HG02885 (cell line): ENCODE data around the gene NR2F2.

Experiments used
- ATAC-seq: cut with Tn5 transposase; IDR thresholded peaks from one replicate; pipeline ENCODE4 v1.9.1; 2021; ENCODE audit warnings: mild to moderate bottlenecking; ENCODE audit not compliant: unreplicated experiment, poor library complexity

Gene NR2F2

DNA sequence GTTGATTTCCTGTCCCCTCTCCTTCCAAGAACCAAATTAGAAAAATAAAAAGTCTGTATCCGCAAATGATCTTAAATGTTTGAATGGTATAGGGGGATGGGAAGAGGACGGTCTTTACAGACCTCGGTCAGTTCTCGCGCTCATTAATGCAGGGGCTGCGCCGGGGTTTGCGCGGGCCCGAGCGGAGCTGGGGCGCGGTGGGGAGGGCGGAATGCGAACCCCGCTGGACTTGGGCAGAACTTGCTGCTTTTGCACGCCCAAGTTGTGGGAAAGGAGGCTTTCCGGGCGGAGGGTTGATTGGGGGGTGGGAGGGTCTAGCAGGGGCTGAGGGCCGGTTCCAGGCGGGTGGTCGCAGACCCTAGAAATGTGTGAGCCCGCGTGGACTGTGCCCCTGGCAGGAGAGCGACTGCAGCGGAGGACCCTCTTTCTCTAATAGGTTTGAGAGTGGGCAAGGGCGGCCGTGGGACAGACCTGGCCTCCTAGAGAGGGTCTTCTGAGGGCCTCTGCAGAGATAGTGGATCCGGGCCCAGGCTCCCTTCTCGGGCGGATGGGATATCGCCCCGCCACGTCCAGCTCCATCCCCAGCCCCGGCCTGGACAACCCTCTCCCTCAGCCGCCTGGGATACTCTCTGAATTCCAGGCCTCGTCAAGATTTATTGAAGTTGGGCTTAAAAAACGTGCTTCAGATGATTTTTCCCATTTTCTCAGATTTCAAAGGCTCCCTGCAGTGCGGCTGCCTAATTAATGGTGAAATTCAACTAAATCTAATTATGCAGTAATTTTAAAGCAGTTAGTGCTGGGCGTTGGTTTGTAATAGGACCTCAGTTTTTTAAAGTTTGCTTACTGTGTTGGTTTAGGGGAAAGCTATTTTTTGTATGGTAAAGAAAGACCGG, 11.3 kb downstream of the NR2F2 start:
- ATAC-seq: no peak

DNA sequence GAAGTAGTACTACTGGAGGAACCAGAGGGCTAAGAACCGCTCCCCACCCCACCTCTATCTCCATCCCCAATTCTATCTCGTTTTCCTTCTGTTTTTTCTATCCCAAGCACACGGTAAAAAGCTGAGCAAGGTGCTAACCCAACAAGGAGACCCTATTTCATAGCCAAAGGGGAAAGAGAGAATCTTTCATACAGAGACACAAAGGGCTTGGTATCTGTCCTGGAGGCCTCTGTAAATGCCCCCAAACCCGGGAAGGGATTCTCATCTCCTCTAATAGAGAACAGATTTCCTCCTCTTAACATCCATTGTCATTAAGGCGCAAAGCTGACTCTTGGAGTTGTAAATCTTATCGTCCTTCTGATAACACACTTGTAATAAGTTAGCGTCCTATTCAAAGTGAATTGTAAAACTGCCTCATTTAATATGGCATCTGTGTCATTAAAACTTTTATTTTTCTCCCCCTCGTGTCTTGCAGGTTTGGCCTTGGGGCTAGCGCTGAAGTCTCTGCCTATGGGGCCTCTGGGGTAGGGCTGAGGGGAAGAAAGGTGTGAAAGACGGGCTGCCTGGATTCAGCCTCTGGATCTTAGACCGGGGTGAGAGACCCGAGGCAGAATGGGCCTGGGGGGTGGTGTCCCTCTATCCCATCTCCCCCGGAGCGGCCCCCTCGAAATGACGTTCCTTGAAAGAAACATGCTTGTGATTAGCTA, 12.1 kb downstream of the NR2F2 start:
- ATAC-seq: no peak

- no peak for ATAC-seq
Measured at GRCh38 chr15:96343113-96344059, 12.9 kb downstream of the NR2F2 start.

DNA sequence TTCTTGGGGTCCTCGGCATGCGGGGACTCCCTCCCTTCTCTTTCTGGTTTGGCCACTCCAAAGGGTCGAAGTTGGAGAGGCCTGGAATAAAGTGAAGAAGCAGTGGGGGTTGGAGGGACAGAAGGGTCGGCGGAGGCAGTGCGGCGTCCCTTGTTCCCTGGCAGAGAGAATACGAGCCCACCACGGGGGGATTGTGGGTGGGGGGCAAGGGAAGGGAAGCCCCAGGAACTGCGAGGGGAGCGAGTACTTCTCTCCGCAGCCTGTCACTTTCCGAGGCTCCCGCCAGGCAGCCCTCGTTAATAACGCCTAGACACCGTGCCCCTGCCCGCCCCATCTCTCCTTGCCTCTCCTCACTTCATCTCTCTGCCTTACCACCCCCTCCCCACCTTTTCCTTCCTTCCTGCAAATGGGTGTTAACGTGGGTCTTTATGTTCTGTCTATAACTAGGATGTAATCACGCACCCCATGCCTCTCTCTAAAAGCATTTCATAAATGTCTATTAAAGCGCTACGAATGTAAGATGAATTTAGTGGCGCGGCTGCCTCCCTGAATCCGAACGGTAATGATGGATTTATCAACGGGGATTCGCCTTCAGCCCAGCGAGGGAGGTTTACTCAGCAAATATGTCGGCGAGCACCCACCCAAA, 13.7 kb downstream of the NR2F2 start:
- no peak for ATAC-seq

DNA sequence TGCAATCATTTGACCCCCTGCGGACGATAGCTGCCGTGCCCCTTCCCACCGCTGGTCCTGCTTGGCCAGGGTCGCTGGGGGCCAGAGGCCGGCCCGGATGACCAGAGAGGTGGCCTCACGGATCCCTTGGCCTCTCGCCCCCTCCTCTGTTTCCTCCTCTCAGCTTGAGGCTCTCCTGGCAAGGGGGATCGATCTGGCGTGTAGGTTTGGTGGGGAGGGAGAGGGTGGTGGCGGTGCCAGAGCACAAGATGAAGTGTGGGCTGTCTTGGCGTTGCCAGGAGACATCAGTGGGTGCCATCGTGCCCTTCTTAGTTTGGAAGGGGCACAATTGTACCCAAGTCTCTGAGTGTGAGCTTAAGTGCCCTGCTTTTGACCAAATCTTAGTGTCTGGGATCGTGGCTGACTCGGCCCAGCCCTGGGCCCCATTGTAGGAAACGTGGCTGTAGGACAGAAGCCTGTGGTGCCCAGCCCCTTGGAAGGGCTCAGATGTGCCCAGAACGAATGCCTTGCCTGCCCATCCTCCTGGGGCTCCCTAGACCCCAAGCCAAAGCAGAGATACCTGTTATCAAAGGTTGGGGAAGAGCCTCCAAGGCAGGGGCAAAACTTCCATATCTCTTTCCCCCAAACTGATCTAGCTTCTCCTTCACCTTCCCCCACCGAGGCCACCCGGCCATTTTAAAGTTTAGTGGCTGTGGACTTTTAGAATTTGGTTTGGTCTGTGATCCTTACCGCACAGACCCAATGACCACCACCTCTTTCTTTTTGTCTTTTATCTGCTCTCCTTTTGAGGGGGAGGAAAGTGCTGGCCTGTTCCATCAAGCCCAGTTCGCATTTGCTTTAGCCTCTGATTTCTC, 14.4 kb downstream of the NR2F2 start:
- ATAC-seq: no peak

DNA sequence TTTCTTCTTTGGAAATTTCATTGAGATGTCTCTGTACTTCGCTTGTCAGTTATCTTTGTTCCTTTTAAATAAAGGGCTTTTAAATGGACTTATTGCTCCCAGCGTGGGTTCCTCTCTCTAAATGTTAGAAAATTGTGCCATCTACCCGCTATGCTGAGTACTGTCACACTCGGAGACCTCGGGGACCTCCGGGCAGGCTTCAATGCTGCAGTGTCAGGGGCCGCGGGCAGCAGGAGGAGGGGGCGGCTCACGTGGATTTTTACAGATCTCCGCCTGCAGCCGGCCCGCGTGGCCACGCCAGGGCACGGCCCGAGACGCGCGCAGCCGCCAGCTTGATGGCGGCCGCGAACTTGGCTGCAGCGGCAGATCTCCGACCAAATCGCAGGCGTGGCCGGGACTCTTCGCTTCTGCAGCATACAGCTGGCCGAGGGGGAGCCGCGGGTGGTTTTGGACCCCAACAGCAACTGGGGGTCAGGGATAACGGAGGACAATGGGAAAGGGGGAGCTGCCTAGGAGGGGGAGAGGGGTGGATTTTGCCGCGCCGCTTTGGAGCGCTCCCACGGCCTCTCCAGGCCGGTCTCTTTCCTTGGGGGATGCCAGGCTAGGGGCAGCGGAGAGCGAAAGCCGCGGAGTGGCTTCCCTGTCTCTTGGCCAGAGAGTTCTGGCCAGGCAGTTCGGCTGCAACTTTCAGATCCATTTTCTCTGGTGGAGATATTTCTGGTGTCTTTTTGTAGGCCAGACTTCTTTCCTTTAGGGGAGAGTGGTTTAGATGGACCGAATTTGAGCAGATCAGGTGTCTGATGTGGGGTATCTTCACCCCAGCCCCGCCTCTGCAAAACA, 15.3 kb downstream of the NR2F2 start:
- ATAC-seq: peak; percentile 79

DNA sequence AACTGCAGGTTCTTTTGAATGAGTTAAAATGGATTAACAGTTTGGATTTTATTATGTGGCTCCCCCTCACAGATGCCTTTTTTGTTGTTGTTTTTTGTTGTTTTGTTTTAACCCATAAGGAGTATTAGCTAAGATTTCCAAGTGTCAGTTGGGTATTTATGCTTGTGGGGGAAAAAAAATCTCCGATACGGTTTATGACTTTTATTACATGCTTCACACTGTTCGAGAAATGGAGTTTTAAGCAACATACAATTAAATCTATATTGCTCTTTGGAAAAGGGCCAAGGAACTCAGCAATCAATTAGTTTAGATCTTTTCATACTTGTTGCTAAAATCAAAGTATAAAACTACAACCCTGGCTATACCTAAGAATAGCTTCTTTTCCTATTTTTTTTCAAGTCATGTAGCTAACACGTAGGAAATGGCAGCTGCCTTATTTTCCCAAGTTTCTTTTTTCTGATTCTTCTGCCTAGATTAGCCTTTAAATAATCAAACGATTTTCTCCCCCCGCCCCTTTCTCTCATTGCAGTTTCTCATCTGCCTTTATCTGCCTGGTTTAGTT, 16.0 kb downstream of the NR2F2 start:
- no peak for ATAC-seq

DNA sequence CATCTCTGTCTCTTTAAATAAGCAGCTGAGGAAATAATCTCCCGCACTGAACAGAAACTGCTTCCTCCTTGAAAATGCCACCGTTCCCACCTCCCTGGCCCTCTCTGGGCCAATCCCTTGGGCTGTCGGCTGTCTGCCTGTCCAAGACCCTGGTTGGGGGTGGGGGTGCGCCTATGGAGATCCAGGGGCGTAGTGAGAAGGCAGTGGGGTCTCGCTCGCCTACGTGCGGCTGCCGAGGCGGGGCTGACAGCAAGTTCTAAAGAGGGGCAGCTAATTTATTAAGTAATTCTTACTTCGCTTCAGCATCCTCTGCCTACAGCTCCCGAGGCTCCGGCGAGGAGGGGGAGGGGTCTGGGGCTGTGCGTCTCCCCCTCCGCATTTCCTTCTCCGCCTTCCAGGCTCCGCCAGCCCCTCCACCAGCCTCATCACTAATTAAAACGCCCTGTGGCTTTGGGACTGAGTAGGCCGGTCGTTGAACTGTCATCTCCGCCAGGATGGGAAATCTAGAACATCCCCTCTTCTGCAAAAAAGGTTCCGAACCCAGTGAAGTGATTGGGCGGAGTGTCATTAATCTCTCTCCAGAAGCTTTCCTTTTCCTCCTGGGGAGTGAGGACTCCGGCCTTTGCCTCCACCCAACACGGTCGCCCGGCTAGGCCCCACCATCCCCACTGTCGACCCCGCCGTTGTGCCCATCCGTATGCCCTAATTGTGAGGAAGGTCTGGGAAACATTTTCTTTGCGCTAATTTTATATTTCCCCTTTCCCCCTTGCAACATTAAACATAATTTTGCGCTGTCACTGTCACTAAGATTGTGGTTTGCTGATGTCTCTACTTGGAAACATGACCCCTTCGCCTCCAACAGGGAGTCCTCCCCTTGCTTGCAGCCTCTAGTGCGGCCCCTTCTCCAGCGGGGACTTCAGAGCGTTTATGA, 16.9 kb downstream of the NR2F2 start:
- no peak for ATAC-seq

DNA sequence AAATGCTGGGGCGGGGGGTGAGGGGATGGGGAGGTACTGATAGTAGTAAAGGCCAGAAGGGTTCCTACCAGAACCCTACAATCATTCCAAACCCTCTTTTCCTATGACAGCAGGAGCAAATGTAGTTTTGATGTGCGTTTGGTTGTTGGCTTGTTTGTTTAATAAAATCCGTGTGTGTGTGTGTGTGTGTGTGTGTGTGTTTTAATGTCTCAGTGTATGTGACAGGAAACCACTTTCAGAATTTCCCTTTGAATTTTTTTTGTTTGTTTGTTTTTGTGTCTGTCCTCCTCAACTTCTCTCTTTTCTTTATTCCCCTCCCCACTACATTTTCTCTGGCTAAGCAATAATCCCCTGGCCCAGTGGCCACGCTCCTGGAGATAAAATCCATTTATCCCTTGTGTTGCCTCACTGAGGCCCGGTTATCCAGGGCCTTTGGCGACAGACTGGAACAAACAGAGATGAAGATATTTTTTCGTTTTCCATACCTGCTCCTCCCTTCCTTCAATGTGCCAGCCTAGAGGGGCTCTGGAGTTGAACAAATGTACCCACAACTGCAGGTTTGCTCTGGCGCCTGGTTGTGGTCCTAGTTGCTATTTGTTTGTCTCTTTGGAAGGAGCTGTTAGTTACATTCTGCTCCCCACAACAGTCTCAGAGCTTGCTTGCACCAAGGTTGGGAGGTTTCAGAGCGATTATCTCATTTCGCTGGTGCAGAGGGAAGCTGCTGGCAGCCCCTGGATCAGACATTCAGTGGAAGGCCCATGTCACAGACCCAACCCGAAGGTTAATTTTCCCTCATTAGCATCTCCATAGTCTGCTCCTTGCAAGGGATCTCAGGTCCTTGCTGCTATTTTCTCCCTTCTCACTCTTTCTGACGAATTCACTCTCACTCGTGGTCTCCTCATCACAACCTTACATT, 17.9 kb downstream of the NR2F2 start:
- ATAC-seq: no peak

DNA sequence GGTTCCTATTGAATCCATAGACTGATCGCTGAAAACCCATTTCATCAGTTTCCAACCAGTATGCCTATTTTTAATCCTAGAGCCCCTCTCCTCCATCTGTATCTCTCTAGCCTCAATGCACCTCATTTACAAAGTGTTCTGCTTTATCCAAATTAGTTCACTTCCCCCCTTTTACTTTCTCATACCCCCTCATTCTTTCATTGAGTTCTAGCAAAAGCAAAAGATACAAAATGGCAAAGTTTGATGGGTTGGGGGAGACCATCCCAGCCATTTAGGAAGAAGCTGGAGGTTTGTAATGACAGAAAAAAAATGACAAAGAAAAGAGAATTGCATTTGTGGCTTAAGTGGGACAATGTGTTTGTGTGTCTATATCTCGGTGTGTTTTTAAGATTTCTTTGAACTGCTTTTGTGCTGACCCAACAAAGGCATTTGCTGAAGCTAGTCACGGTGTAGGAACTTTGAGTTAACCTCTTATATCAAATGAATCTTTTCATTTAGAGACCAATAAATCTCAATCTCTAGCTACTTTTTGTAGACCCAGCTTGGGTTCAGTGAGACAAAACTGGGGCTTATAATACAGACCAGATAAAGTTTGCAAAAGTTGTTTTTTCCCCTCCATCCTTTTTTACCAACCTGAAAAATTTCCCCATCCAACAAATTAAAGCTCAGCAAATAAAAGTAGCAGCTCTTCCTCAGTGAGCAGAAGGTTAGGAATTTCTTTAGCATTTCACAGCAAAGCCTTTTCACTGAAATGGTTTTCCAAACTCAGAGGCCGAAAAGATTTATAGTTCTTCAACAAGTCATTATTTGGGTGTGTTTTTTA, 18.7 kb downstream of the NR2F2 start:
- ATAC-seq: no peak

DNA sequence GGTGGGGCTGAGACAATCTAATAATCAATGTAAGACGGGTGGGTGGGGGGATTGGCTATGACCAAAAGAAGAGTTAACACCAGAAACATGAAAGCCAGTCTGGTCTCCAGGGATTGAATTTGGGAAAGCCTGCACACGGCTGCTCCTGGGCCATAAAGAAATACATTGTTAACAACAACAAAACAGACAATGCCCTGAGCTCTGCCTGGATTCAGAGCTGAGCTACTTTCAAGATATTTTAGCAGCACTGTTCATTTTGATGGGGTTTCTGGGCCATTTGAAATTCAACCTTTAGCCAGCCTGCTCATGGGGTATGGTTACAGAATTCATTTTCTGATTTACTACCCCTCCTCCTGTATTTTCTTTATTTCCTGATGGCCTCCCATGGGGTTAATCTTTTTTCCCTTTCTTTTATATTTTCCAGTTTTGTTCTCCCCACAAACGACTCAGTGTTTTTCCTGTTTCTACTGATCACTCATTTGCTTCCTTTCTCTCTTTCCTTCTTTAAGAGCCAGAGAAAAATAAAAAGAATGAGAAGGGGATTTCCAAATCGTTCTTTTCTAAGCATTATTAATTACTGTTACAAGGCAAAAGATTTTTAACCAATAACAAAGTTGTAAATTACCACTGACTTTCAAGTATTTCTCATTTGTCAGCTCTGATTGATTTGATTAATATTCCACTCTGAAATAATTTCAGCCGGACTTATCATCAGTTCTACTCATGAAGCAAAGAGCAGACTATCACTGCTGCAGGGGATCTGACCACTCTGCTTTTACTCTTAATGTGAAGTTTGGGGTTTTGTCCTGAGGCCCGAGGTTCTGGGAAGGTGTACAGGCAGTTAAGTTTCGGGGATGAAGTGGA, 19.6 kb downstream of the NR2F2 start:
- ATAC-seq: no peak

DNA sequence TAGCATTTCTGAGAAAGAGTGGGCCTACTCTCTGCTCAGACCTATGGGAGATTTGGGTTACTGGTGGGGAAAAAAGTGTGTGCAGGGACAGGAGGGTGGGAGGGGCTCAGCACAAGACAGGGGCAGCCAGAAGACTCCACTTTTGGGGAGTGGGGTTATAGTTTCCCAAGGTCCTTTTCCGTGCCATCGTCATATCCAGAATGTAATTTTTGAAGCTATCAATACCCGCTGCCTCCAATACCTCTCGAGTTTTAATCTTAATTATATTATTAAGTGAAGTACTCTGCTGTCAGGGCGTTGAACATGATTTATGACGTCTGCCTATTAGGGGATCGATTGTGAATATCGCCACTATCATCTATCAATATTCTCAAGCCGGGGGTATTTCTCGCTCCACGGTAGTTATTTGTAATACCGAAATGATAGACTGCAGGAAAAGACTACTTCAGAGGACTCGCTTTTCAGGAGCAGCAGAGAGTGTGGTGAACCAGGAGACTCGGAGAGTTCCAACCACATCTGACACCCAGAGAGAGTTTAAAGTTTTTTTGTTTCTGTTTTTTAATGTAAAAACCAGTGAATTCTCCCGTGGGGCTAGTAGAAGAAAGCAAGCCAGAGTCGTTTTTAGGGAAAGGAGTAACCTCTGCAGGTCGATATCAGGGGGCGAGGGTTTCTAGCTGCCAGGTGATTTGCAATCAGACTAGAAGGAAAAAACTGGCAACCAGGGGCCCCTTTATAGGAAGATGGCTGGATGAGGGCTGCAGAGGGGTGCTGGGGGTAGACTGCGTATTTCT, 20.6 kb downstream of the NR2F2 start:
- ATAC-seq: no peak
